ENCODE results near the gene AXIN2.

The AXIN2 gene

GRCh38 chr17:65576939-65577338 lies 15.5 kb upstream of the AXIN2 start:
- no peak for DNase-seq

DNA sequence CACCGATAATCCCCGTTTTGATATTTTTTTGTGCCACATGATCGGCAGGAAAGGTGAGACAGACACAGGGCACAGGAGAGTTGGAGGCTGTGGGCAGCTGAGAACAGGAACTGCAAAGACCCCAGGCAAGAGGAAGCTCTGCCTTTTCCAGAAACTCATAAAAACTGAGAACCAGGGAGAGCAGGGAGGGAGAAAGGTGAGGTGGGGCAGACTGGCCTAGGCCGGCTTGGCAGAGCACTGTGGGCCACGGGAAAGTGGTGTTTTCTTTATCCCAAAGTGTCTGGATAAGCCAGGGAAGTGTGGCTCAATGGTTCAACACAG lies 11.8 kb upstream of the AXIN2 start:
- DNase-seq = no peak

DNA sequence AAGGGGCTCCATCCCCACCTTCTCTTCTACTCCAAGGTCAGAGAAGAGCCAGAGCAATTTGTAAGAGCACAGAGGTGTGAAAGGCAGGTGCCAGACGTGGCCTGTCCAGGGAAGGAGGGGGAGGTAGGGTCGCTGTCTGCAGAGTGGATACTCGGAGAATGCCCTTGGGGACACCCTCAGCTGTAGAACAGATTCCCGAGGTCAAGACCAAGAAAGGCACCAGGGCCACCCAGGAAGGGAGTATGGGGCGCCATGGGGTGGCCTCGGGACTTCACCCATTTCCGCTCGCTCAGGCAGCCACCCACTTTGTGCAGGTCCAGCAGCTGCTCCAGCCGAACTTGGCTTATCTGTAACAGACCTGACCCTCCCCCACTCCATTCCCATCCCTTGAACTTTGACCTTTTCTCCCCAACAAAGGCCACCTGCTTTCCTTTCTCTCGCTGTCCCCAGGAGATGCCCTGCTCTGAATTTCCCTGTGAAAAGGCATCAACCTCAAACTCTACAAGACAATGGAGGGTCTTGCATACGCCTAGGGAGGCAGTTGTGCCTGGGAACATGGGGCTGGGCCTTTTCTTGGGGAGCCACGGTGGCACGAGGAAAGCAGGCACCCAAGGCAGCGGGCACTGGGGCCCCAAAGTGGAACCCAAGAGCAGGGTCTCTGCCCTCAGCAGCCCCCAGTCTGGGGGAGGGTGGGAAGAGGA lies 11.3 kb upstream of the AXIN2 start:
- no peak for DNase-seq

DNA sequence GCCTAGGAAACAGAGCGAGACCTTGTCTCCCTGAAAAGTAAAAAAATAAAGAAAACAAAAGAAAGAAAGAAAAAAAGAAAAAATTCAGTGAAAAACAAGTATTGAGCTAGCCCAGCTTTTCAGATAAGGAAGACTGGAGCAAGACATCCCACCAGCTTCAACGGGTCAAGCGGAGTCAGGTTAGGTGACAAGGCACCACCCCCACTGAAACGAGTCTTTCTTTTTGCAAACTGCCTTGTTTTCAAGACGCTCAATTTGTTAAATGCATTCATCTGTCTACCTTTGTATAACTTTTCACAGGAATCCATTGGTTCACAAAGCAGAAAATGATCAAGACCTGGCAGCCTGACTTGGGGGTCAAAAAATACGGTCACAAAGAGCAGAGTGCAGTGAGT lies 10.7 kb upstream of the AXIN2 start:
- DNase-seq = no peak

DNA sequence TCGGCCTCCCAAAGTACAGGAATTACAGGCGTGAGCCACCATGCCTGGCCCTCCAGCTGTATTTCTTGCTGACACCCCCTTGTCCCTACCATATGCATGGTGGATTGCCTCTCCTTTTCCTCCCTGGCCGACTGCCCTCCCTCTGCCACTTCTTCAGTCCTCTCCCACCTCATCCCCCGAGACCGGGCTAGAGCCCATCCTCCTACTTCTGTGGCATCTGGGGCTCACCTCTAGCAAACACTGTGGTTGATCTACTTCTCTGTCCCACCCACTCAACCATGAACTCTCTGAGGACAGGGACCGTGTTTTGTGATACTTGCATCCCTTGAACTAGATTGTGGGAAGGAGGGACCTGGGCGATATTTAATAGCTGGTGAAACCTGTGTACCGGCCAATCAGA lies 7.5 kb upstream of the AXIN2 start:
- DNase-seq = no peak

DNA sequence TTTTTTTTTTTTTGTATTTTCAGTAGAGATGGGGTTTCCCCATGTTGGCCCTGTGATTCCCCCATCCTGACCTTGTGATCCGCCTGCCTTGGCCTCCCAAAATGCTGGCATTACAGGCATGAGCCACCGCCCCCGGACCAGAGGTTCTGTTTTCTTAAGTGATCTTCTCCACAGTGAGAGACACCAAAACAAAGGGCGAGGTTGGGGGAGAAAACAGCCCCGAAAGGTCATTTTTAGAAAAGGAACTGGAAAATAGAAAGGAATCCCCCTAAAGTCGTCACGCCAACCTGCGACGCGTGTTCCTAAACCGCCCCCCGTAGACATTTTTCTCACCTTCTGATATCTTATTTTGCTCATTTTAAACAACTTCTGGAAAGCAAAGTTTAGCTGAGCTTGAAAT lies 6.1 kb upstream of the AXIN2 start:
- no peak for DNase-seq

DNA sequence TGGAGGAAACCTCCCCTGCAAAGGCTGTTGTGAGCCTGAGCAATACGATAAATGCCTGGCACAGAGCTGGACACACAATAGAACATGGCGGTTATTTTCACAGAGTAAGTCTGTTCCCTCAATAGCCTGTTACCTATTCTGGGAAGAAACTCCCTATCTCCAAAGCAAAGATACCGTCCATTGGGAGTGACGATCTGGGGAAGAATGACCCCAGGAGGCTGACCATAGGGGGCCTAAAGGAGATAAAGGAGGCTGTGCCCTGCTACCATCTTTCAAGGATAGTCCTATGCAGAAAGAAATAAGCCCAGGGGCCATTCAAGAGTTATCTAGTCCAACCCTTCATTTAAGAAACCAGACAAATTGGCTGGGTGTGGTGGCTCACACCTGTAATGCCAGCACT lies 4.1 kb upstream of the AXIN2 start:
- DNase-seq = no peak

DNA sequence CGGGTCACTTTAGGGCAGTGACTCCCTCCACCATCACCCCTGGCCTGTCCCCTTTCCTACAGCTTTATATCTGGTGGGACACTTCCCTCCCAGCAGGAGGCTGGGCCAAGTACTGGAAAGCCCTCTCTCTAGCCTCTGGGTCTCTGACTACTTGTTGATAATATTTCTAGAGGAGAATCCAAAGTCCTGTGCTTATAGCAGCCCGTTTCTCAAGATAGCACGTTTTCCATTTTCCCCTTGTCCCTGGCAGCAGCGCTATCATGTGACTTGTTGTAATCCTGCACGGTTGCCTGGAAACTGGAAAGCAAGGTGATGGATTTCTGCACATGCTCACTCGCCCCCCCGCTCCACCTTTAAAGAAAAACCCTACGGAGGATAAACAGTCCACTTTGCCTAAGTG lies 3.3 kb upstream of the AXIN2 start:
- no peak for DNase-seq

DNA sequence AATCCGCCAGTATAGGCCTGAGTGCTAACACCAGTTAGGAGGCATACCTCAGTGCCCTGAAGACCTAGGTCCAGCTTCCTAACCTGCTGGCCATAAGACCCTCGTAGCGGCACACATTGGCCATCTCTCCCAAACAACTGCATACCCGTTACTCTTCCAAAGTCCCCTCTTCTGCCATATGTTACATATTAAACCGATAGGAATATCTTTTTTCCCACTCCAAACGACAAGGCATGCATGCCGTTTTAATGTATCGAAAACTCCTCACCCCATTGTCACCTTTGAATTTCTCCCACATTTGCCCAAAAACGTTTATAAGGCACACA lies 721 bp upstream of the AXIN2 start:
- DNase-seq = no peak

DNA sequence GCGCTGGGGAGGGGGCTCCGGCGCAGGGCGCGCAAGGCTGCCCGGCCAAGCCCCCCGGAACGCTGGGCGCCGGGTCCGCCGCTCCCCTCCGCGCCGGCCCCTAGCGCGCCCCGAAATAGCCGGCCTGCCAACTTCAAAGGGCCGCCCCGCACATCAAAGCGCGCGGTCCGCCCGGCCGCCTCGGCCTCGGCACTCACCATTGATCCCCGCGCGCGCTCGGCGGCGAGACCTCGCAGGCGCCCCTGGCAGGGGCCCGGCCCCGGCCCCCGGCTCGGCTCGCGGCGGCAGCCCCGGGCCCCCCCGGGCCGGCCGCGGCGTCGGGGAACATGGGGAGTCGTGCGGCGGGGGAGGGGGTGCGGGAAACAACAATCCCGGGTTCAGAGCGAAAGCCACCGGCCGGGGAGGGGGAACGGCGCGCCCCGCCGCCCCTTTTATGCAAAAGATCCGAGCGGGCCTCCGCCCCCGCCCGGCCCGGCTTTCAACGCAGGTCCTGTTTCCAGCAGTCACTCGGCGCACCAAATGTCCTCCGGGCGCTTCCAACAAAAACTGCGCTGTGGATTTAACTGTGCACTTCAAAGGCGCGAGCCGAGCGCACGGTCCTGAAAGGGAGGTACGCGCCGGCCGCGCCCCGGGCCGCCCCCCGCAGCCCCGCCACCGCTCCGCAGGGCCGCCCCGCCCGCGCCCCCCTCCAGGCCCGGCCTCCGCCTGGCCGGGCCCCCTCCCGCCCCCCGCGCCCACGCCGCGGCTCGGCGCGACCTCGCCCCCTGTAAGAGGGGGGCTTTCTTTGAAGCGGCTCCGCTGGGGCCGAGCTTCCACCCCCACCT lies 608 bp downstream of the AXIN2 start:
- DNase-seq = peak; percentile 80

DNA sequence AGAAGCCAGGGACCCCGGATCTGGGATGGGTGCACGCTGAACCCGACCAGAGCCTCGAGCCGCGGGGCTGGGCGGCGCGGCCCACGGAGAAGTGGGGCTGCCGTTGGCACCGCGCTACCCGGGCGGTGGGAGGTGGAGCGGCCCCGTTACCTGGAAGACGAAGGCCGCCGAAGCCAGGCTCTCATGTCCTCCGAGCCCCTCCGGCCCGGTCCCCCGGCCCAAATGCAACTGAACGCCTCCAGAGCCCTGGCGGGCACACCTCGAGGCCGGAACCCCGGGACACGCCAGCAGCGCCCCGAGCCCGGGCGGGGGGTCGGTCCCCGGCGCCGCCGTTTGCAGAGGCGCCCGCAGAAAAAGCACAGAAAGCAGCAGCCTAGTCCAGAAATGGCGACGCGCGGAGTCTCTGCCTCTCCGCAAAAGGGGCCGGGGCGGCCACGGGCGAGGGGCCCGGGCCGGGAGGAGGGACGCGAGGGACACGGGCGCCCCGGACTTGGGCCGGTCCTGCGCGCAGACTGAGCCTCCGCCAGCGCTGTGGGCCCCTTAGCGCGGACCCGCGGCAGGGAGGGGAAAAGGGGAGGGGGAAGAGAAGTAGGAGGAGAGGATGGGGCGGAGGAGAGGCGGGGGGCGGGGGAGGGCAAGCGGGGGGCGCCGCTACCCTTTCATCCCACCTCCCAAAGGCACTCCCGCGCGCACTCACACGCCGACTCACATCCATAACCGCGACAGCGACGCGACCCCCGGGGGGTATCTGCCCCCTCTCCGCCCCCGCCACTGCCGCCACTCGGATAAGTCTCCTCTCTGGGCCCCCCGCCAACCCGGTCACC lies 1.4 kb downstream of the AXIN2 start:
- no peak for DNase-seq

GRCh38 chr17:65559461-65559803 lies 2.0 kb downstream of the AXIN2 start:
- DNase-seq = no peak

DNA sequence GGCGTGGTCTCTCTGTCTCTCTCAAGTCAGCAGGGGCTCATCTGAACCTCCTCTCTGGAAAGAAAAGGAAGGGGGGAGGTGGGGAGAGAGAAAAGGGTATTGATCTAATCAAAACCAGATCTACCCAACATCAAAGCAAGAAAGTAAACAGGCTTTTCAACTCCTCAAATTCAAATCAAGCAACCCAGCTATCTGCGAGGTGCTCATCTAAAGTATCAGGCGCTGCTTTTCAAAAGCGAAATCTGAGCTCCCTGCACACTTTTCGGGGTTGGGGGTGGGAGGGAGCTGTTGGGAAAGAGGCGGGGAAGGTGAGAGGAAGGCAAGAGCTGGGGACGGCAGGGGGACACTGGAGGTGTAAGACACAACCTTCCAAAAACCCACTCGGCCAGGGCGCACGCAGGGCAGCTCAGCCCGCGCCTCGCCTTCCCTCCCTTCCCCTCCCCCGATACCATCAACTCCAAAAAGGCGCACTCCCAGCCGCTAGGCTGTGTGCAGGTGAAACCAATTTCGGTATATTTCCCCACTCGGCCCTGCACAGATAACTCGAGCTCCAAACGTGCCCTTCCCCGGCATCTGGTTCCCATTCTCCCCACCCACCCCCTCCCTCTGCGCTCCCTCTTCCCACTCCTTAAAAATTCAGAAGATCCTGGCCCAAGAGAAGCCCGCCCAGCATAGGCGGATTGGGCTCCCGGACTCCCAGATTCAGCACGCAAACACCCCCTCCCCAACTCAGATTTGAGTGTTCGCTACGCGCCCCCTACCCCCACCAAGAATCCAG lies 2.6 kb downstream of the AXIN2 start:
- DNase-seq = no peak

- DNase-seq = no peak
These were observed 3.2 kb downstream of the AXIN2 start for GRCh38 chr17:65558311-65558682.

- no peak for DNase-seq
These were observed 3.8 kb downstream of the AXIN2 start for GRCh38 chr17:65557349-65558310.

- DNase-seq = no peak
These were observed 4.5 kb downstream of the AXIN2 start for GRCh38 chr17:65556910-65557348.

DNA sequence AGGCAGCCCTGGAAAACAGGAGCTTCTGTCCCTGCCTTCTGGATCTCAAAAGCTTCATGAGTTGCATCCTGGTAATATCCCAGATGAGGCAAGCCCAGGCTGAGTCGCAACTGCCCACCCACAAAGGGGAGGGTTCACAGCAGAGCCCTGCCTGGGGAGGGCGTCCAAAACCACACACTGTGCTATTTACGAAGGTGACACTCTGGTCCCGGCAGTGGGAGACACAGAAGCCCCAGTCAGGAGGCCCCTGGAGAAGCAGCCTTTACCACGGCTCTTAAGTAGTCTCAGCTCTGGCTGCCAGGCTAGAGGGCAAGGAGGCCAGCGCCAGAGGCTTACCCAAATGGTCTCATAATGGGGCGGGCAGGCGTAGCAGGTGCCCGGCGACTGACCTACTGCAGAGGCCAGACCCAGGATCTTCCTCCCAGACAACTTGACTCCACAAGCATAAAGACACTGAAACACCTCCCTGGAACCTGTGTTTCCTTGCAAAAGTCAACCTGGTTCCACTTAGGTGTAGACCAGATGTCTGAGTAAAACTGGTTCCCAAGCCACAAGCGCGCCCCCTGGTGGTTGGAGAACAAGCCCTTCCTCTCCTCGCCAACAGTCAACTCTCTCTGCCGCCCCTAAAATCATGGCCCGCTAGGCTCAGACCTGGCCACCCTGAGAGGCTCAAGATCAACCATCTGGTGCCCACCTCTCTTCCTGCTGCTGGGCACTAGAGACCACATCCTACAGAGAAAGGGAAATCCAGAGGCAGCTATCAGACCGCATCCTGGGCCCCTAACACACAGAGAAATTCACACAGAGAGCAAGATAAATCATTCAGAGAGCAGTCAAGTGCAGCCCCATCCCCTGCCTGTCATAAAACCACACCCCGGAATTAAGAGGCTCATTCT lies 5.2 kb downstream of the AXIN2 start:
- DNase-seq = peak; percentile 94

DNA sequence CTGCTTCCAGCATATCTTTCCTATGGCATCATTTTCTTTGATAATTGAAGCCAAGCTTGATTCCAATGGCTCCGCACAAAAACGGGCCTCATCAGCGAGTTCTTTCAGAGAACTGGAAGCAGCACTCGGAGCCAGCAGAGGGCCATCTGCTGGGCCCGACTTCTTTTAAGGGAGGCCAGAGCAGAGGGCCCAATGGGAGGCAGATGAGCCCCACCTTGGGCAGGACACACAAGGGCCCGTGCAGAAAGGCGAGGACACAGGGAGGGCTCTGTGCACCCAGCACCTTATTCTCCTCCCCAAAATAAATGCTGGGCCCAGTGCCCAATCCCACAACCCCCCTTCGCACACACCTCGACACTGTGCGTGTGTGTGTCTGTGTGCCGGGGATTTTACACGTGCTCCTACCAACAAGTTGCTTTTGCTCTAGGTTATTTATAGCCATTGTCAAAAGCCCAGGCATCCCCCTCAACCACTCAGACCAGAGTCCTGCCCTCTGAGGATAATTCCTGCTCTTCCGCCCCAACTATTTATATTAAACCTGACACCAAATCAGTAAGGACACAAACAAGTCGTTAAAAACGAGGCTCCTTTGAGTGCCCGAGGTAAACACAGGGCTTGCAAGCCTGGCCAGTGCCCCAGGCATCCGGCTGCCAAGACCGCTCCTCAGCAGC lies 6.8 kb downstream of the AXIN2 start:
- no peak for DNase-seq

- no peak for DNase-seq
These were observed 7.5 kb downstream of the AXIN2 start for GRCh38 chr17:65553646-65554552.
